VCaP (cell line): ENCODE measurements around the gene CYTIP.
"Not testable (repeated sequence)": the region's sequence is repeated elsewhere in the genome, so short reads cannot be mapped to it uniquely, and the experiment has no call there.

Experiments used
- H3K27ac ChIP-seq: fragments of 450-650 bp; 2 replicates; pipeline ENCODE4 v1.5.1; 2017
- CTCF ChIP-seq: fragments of 450-650 bp; conservative IDR thresholded peaks from 2 replicates; pipeline ENCODE4 v1.5.1; 2017; ENCODE audit warnings: mild to moderate bottlenecking, moderate library complexity

Gene CYTIP

GRCh38 chr2:157411624-157412336 lies 32.1 kb downstream of the CYTIP start:
- no peak for TF ChIP-seq CTCF
- no peak overlapping the region for H3K27ac ChIP-seq

- not testable (repeated sequence) for H3K27ac ChIP-seq
Measured at GRCh38 chr2:157405398-157405797, 38.5 kb downstream of the CYTIP start.

- H3K27ac ChIP-seq, result no peak overlapping the region
- TF ChIP-seq CTCF, result no peak
Measured at GRCh38 chr2:157404363-157404762, 39.5 kb downstream of the CYTIP start.

GRCh38 chr2:157402801-157403485 lies 40.9 kb downstream of the CYTIP start:
- not testable (repeated sequence) for H3K27ac ChIP-seq

- TF ChIP-seq CTCF, result no peak
- H3K27ac ChIP-seq, result no peak overlapping the region
Measured at GRCh38 chr2:157395811-157396210, 48.1 kb downstream of the CYTIP start.

GRCh38 chr2:157394928-157395327 lies 49.0 kb downstream of the CYTIP start:
- TF ChIP-seq CTCF, result no peak
- H3K27ac ChIP-seq, result no peak overlapping the region

- no peak overlapping the region for H3K27ac ChIP-seq
- no peak for TF ChIP-seq CTCF
Measured at GRCh38 chr2:157393348-157393747, 50.5 kb downstream of the CYTIP start.

- H3K27ac ChIP-seq, result no peak overlapping the region
- TF ChIP-seq CTCF, result no peak
Measured at GRCh38 chr2:157388827-157389226, 55.1 kb downstream of the CYTIP start.
